Kidney (tissue), 14 donors: Measurements from ENCODE around the gene CADPS. TPM values are rescaled to one million over a fixed set of nuclear protein-coding genes. Genes with fewer than 3 reads are reported as not detected.

Experiments
- DNase-seq, 5 donors: peaks; one replicate each; pipeline ENCODE4 v3.0.0-alpha.2; 2013 to 2020
- FAIRE-seq: peaks from 2 replicates; lab custom pipeline; 2012; peaks lifted over from hg19 to GRCh38; lab: Jason Lieb, UNC
- H3K27ac ChIP-seq, 2 donors: one replicate each; pipeline ENCODE4 v1.7.0; 2013; ENCODE audit warnings: low read depth in 2 of 2, low read length in 2 of 2, inconsistent platforms in 1 of 2
- H3K27me3 ChIP-seq: one replicate; pipeline ENCODE4 v1.7.1; 2013; ENCODE audit warnings: low read length, inconsistent platforms; ENCODE audit not compliant: control insufficient read depth, insufficient read depth
- H3K36me3 ChIP-seq, 3 donors: one replicate each; pipeline versions ENCODE4 v1.7.0 to v1.7.1; 2013; ENCODE audit warnings: low read length in 3 of 3, control low read depth in 1 of 3, inconsistent platforms in 1 of 3; ENCODE audit not compliant: insufficient read depth in 3 of 3, control insufficient read depth in 2 of 3
- H3K4me1 ChIP-seq, 3 donors: one replicate each; pipeline versions ENCODE4 v1.7.0 to v1.7.1; 2013; ENCODE audit warnings: low read length in 3 of 3, inconsistent platforms in 1 of 3, low read depth in 1 of 3; ENCODE audit not compliant: control insufficient read depth in 2 of 3, insufficient read depth in 2 of 3
- H3K4me3 ChIP-seq, 3 donors: one replicate each; pipeline versions ENCODE4 v1.7.0 to v1.8.1; 2013; ENCODE audit warnings: low read length in 3 of 3, control low read depth in 1 of 3, inconsistent platforms in 1 of 3
- H3K9ac ChIP-seq, 3 donors: one replicate each; pipeline versions ENCODE4 v1.7.0 to v1.7.1; 2013; ENCODE audit warnings: low read length in 3 of 3, control low read depth in 1 of 3, inconsistent platforms in 1 of 3
- H3K9me3 ChIP-seq, 3 donors: one replicate each; pipeline versions ENCODE4 v1.7.0 to v1.7.1; 2013; ENCODE audit warnings: low read length in 3 of 3, control low read depth in 1 of 3, inconsistent platforms in 1 of 3; ENCODE audit not compliant: control insufficient read depth in 2 of 3, insufficient read depth in 1 of 3
- CTCF ChIP-seq: IDR thresholded peaks from 3 replicates; pipeline ENCODE4 v1.5.1; 2012; ENCODE audit warnings: mild to moderate bottlenecking, moderate library complexity, borderline replicate concordance; ENCODE audit not compliant: insufficient read depth; ENCODE audit errors: extremely low read depth
- intact Hi-C: fragments of 100-400 bp; cut with DNase I; formaldehyde crosslinking; loops from one replicate; pipeline ENCODE4 v1.11.1; 2022
- polyA plus RNA-seq: library from polyadenylated mRNA; stranded (reverse); fragments of 350-450 nt; fragmentation: Illumina TruSeq; extraction: RNeasy Lipid Tissue Mini Kit (QIAGEN cat#74804); gene quantifications from one replicate; pipeline ENCODE4 v1.2.3, GENCODE V29; 2014; ENCODE audit warnings: low read depth, low replicate concordance; ENCODE audit not compliant: insufficient read depth
- total RNA-seq: library from RNA; stranded (reverse); fragmentation: NEBNext Ultra II Directional; extraction: Animal tissue kit (Norgen Biotek cat#: 25700); gene quantifications from one replicate; pipeline ENCODE4 v1.2.1, GENCODE V29; 2021
- donor health status: control.
- donor health status: control.
- donor health status: control.
- donor health status: control.
- donor health status: control.
- donor health status: DM: yes; HTN: yes; CAD: no.
- donor health status: Normal renal cell carcinoma (clear cell type).

Gene CADPS
- total and polyA plus RNA-seq, 2 donors from 2014 or later: 0.98 TPM; not detected in 1

DNA sequence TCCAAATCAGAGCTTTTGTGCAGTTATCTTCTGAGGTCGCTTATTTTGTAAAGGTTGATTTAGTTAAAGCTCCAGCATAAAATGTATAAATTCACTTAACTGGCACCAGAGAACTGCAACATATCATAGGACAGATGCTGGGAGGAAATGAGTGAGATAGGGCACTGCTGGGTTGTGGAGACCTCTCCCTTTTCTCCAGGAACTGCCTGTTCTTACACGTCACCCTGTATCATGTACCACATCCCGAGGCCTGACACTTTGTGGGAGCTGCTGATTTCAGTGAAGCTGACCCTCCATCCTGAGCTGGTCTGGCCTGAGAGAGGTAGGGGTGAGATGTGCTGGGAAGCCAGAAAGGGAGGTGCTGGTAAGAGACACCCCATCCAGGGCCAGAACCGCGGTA, 288.0 kb downstream of the CADPS start:
- intact Hi-C loops: no loop called here
- FAIRE-seq: no peak

DNA sequence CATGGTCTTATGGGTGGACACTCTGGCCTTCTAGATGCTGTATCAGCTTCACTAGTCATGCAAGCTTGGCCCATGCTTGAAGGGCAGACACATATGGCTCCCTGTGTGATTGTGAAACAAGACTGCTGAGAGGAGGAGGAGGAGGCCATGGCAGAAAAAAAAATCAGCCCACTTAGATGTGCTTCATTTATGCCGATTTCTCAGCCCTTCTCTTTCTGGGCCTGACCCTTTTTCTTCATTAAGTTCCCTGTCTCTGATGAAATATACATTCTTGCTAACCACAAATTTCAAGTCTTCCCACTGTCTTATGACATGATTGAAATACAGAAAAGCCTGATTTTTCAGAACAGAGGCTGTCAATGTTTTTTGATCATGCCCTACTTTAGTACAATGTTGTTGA, 288.9 kb downstream of the CADPS start:
- intact Hi-C loops: no loop called here
- Histone ChIP-seq H3K27ac (no peak overlapping the region), H3K36me3 (no peaks in the 10 kb centered on the region), H3K9me3 (no peaks in the 10 kb centered on the region), H3K27me3 (no peaks in the 10 kb centered on the region), H3K4me1 (no peaks in the 10 kb centered on the region), H3K9ac (no peak overlapping the region), H3K4me3 (no peak overlapping the region)
- no peak for TF ChIP-seq CTCF
- DNase-seq (no peak), FAIRE-seq (no peak)

More for the DNA sequence above, 288.0 kb downstream of the CADPS start:
- Histone ChIP-seq H3K4me3 (no peak overlapping the region), H3K9ac (no peak overlapping the region), H3K27ac (no peak overlapping the region), H3K9me3 (no peaks in the 10 kb centered on the region), H3K4me1 (no peaks in the 10 kb centered on the region), H3K27me3 (no peaks in the 10 kb centered on the region), H3K36me3 (no peaks in the 10 kb centered on the region)
- no peak for TF ChIP-seq CTCF
- DNase-seq: no peak

DNA sequence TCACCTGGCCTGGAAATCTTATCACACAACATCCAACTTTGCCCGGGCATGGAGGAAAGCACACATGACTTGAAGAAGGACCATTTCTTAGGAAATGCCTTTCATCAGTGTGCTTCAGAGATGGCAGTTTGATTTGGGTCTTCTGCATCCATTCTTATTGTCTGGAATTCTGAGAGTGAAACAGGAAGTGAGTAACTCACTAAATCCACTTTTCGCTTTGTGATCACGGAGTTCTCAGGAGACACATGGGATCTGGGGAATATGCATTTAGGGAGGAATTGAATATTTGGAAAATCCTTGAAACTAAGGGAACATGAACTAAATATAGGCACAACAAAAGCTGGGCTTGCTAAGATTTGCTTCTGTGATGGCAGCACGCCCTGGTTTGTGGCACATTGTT, 289.4 kb downstream of the CADPS start:
- no peak overlapping the region for H3K9ac ChIP-seq
- H3K9me3 ChIP-seq: no peaks in the 10 kb centered on the region
- H3K4me1 ChIP-seq: no peaks in the 10 kb centered on the region
- FAIRE-seq (no peak), DNase-seq (no peak)
- H3K4me3 ChIP-seq: no peak overlapping the region
- no peak for TF ChIP-seq CTCF
- H3K36me3 ChIP-seq: no peaks in the 10 kb centered on the region
- H3K27me3 ChIP-seq: no peaks in the 10 kb centered on the region
- H3K27ac ChIP-seq: no peak overlapping the region
- intact Hi-C loops: no loop called here

GRCh38 chr3:62584636-62585035, 290.6 kb downstream of the CADPS start:
- no peaks in the 10 kb centered on the region for H3K27me3 ChIP-seq
- H3K4me1 ChIP-seq: no peaks in the 10 kb centered on the region
- no peak overlapping the region for H3K9ac ChIP-seq
- no peaks in the 10 kb centered on the region for H3K36me3 ChIP-seq
- TF ChIP-seq CTCF: no peak
- H3K27ac ChIP-seq: no peak overlapping the region
- no peaks in the 10 kb centered on the region for H3K9me3 ChIP-seq
- intact Hi-C loops: no loop called here
- DNase-seq (no peak), FAIRE-seq (no peak)
- H3K4me3 ChIP-seq: no peak overlapping the region
